Stimulated activated CD4-positive, alpha-beta T cell treated with anti-CD3 and anti-CD28 coated beads, Interleukin-4, amount 100 ng/mL, for 24 hours (primary cell): ENCODE measurements around the gene SLC24A1.

Experiments used
- DNase-seq: peaks from one replicate; pipeline ENCODE4 v3.0.0-alpha.2; 2020

Gene SLC24A1

DNA sequence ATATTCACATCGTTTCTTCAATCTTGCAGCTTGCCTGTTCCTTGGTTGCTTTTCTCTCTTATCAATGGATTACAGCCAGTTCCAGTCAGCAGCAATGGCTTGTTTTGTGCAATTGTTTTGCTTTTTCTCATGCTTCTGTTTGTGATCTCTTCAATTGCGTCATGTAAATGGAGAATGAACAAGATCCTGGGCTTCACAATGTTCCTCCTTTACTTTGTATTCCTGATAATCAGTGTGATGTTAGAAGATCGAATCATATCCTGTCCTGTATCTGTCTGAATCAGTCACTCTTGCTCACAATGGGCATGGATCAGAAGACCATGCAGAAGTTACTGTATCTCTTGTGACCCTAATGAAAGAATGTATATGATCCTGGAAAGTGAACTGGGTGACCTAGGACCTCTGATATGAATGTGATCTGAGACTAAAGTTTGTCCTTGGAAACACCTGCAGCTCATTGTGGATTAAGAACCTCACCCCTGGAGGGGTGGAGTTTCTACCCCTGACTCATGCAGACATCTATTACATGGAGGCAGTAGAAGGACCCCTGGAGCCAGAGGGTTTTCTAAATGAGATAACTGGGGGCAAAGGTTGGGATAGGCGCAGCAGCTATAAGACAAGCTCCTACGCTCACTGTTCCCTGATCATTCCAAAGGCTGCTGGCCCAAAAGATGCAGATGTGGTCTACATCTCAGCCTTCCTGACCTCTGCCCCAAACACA, 32.2 kb downstream of the SLC24A1 start:
- DNase-seq = no peak

DNA sequence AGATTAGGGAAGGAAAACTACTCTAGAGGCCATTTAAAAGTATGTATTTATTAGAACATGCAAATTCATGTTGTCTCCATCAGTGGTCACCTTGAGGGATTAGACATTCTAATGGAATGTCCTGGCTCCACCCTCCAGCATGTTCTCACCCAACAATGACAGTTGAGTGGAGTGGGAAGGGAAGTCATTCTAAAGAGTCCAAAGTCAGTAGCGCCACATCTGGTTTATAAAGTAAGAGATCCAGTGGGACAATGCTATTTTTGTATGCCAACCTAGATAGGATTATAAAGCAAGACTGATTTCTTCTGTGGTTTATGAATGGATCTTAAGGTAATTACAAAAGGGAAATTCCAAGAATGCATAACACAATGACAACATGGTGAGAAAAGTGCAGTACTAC, 33.3 kb downstream of the SLC24A1 start:
- no peak for DNase-seq

DNA sequence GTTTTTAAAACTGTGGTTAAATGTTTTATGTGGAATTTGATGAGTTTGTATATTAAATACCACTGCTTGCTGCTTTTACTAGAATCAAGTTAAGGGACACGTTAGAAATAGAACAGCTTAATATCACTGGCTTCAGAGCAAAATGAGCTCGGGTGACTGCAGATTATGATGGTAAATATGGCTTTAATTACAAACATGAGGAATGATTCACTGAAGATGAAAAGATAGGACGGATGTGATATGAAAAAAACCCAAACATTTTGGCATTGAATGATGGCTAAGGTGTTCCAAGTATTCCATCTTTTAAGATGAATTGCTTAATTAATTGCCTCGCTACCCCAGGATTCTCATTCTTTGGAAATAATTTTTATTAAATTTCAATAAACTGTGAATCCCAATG, 33.7 kb downstream of the SLC24A1 start:
- DNase-seq = no peak

DNA sequence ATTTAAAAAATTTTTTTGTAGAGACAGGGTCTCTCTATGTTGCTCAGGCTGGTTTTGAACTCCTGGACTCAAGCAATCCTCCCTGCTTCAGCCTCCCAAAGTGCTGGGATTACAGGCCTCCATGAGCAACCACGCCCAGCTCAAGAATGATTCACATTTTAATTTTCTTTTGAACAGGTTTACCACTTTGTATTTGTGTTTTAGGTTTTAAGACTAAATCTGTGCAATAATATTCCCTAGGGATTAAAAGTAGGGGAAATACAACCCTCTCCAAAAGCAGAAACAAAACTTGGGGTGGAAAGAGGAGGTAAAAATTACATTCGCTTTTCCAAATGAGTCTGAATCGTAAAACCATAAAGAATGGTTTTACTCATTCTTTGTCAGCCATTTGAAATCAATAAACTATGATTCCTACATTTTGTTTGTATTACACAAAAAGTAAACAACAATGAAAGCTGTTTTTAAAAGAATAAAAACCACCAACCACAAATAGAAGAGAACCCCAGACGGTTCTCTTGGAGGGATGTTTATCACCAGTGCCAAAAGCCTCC, 37.8 kb downstream of the SLC24A1 start:
- no peak for DNase-seq

DNA sequence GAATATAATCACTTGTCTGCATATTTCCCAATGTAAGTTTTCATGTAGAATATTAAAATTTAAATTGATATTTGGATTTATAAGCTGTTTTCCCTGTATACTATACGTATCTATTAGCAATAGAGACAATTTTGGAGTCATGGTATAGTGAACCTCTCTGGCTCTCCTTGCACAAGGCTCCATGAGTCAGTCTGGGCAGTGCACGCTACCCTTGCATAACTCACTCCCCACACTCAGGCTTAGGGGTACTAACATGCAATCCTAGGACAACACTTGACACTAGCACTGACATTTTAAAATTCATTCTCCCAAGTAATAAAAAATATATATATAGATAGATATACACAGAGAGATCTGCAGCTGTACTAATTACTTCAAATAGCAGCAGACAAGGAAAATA, 39.2 kb downstream of the SLC24A1 start:
- DNase-seq = no peak

DNA sequence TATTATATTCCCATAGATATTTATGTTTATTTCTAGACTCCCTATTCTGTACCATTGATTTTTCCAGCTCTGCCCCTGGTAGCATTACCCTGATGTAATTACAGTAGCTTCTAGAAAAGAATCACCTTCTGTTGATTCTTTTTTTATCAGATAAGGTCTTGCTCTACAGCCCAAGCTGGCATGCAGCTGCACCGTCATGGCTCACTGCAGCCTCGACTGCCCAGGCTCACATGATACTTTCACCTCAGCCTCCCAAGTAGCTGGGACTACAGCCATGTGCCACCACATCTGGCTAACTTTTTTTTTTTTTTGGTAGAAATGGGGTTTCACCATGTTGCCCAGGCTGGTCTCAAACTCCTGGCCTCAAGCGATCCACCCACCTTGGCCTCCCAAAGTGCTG, 41.8 kb downstream of the SLC24A1 start:
- no peak for DNase-seq

DNA sequence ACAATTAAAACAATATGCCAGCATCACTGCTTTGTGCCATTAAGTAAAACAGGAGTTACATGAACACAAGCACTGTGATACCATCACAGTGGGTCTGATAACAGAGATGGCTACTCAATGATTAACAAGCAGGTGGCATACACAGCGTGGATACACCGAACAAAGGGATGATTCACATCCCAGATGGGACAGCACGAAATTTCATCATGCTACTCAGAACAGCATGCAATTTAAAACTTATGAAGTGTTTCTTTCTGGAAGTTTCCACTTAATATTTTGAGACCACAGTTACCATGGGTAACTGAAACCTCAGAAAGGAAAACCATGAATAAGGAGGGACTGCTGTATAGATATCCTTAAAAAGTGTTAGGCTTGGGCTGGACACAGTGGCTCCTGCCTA, 44.5 kb downstream of the SLC24A1 start:
- DNase-seq = no peak

DNA sequence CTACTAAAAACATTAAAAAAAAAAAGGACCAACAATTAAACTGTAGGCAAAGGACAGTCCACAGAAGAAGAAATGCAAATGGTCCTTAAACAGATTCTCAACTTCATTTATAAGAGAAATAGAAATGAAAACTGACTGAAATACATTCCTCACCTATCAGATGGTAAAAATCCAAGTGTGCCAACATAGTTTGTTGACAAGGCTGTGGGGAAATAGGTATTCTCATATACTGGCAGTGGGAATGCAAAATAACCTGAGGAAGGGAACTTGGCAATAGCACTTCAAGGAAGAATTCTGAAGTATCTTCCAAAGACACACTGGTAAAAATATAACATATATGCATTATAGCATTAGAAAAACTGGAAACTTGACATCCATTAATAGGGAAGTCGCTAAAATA, 53.8 kb downstream of the SLC24A1 start:
- no peak for DNase-seq

DNA sequence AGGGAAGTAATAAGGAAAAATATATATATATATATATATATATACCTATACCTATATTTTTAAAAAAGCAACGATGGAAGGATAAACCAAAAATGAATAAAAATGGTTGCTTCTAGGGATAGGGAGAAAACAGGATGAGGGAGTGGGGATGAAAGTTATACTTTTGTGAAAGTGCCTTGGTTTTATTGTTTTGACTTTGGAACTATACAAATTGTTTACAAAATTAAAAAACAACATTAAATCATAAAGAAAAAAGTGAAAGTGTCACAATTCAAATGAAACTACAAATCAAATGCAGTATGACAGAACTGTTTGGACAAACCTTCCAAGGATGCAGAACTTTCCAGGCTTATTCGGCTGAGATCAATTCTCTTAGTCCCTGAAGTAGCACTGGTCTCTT, 54.4 kb downstream of the SLC24A1 start:
- DNase-seq = no peak

DNA sequence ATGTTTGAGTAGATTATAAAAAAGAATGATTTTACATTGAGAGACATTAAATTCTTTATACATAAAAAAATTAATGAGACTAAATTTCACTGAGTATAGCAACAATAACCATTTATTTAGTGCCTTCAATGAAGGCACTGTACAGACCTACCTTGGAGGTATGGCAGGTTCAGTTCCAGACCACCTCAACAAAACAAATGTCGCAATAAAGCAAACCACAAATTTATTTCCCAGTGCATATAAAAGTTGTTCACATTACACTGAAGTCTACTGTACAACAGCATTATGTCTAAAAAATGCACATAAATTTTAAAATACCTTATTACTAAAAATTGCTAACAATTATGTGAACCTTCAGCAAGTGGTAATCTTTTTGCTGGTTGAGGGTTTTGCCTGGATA, 58.8 kb downstream of the SLC24A1 start:
- no peak for DNase-seq

DNA sequence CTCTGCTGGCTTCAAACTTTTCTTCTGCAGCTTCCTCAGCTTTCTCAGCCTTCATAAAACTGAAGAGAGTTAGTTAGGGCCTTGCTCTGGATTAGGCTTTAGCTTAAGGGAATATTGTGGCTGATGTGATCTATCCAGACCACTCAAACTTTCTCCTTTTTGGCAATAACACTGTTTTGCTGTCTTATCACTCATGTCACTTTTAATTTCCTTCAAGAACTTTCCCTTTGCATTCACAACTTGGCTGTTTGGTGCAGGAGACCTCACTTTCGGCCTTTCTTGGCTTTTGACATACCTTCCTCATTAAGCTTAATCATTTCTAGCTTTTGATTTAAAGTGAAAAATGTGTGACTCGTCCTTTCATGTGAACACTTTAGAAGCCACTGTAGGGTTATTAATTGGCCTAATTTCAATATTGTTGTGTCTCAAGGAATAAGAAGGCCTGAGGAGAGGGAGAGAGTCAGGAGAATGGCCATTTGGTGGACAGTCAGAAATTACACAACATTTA, 60.7 kb downstream of the SLC24A1 start:
- DNase-seq = no peak

DNA sequence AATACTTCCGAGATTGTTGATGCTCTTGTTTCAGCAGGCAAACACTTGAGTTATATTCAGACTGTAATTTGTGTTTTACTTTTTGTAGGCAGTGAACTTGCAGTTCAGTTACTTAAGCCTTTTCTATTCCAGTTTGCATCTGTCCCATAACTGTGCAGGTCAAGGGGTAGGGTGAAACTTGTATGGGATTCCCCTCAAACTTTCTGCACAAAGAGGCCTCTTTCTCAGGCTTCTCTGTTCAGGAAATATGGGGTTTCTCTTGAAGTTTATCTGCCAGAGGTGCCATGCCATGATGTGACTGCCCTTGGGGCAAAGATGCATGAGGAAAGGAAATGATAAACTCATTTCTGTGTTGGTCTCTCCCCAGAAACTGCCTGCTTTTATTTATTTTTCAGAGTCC, 66.7 kb downstream of the SLC24A1 start:
- no peak for DNase-seq

DNA sequence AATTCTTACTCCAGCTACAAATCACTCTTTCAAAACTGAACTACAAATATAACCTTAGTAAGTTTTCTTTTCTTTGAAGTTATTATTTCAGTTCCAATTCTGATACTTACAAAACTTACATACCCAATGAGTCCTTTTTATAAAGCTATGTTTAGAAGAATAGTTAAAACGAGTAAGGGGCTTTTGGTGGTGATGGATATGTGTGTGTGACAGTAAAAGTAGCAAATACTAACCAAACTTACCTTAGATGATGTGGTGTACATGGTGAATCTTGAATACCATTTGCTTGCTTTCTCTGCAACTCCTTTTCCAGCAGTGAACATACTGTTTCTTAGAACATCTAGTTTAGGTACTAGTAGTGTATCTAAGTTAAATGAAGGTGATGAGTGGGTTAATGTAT, 68.4 kb downstream of the SLC24A1 start:
- no peak for DNase-seq

DNA sequence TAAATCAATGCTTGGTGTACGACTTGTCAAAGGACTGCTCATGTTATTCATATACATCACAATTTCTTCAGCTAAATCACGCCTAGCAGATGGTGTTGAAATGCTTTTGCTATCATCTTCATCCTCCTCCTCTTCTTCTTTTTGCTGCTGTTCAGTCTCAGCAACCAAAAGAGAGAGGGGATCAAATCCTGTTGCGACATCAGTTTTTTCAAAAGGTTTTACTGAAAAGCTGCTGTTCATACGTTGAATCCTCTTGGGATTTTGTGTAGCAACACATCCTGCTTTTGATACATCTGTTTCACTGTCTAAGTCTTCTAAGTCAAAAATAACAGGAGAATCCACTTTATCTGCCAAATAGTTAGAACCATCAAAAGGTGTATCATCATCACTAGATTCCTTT, 69.0 kb downstream of the SLC24A1 start:
- no peak for DNase-seq

DNA sequence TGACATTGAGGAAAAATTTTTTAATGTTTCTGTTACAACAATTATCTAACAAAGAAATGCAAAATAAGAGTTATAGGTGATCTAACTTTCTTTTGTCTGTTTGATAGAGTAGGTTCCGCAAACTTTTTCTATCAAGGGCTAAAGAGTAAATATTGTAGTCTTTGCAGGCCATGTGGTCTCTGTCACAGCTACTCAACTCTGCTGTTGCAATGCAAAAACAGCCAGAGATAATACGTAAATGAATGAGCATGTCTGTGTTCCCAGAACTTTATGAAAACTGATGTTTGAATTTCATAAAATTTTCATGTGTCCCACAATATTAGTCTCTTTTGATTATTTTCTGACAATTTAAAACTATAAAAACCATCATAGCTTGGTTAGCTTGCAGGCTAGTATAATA, 73.3 kb downstream of the SLC24A1 start:
- no peak for DNase-seq
